HEK293 (cell line): ENCODE data around the gene COQ3.
A peak's percentile ranks its signal among the peaks of the same experiment; 100 is the strongest.

ENCODE experiments used
- CTCF ChIA-PET: fragments of 350-600 bp; formaldehyde crosslinking; extraction: SDS; loops from one replicate; lab custom pipeline; 2021; ENCODE audit warnings: antibody characterized with exemption; lab: Yijun Ruan, JAX
- POLR2A ChIA-PET: fragments of 300-600 bp; formaldehyde crosslinking; extraction: SDS; loops from one replicate; lab custom pipeline; 2020; ENCODE audit warnings: antibody characterized with exemption, inconsistent platforms; lab: Yijun Ruan, JAX
- H3K27ac ChIP-seq: fragments of 200-500 bp; sonication (Bioruptor generic); 2 replicates; pipeline ENCODE4 v1.5.1; 2014; ENCODE audit warnings: low read depth, low read length, control low read depth, inconsistent platforms; ENCODE audit errors: extremely low read depth
- H3K36me3 ChIP-seq, 2 experiments: fragments of 200-500 bp in 1 of 2; sonication (Bioruptor generic) in 1 of 2; 1 replicate in 1 of 2; 2 replicates in 1 of 2; pipeline ENCODE4 v1.5.1; 2014 to 2017; ENCODE audit warnings: inconsistent platforms in 2 of 2, low read length in 2 of 2; ENCODE audit not compliant: control insufficient read depth in 2 of 2, insufficient read depth in 1 of 2
- H3K4me1 ChIP-seq: fragments of 200-500 bp; sonication (Bioruptor generic); 2 replicates; pipeline ENCODE4 v1.5.1; 2014; ENCODE audit warnings: mild to moderate bottlenecking, low read length, inconsistent platforms; ENCODE audit not compliant: control insufficient read depth, insufficient read depth
- H3K4me3 ChIP-seq: 2 replicates; pipeline ENCODE4 v1.5.1; 2011; ENCODE audit warnings: low read depth, mild to moderate bottlenecking, control low read depth, low read length, moderate library complexity
- H3K9me3 ChIP-seq: fragments of 200-500 bp; sonication (Bioruptor generic); 2 replicates; pipeline ENCODE4 v1.5.1; 2014; ENCODE audit warnings: low read depth, low read length, inconsistent platforms; ENCODE audit not compliant: control insufficient read depth, insufficient read depth
- BCL11A ChIP-seq: fragments of 450-650 bp; formaldehyde crosslinking; IDR thresholded peaks from 2 replicates; pipeline ENCODE4 v1.5.1; 2016; ENCODE audit warnings: low read depth, missing biosample characterization, missing genetic modification characterization
- FEZF1 ChIP-seq: fragments of 450-650 bp; formaldehyde crosslinking; IDR thresholded peaks from 2 replicates; pipeline ENCODE4 v1.5.1; 2016; ENCODE audit warnings: missing biosample characterization, missing genetic modification characterization
- PRDM1 ChIP-seq: fragments of 450-650 bp; formaldehyde crosslinking; IDR thresholded peaks from 2 replicates; pipeline ENCODE4; 2016; ENCODE audit warnings: missing biosample characterization, missing genetic modification characterization
- TCF7L2 ChIP-seq: IDR thresholded peaks from 2 replicates; pipeline ENCODE4 v1.6.1; 2011; ENCODE audit warnings: low read depth, mild to moderate bottlenecking, inconsistent platforms, low read length, moderate library complexity, borderline replicate concordance
- ZNF112 ChIP-seq: fragments of 450-650 bp; formaldehyde crosslinking; IDR thresholded peaks from 2 replicates; pipeline ENCODE4 v1.5.0; 2017; ENCODE audit warnings: missing biosample characterization, missing genetic modification characterization
- ZNF114 ChIP-seq: fragments of 450-650 bp; formaldehyde crosslinking; IDR thresholded peaks from 2 replicates; pipeline ENCODE4 v1.5.0; 2017; ENCODE audit warnings: missing biosample characterization, missing genetic modification characterization
- ZNF2 ChIP-seq: fragments of 450-650 bp; formaldehyde crosslinking; IDR thresholded peaks from 2 replicates; pipeline ENCODE4 v1.5.1; 2016; ENCODE audit warnings: missing biosample characterization, missing genetic modification characterization
- ZNF248 ChIP-seq: fragments of 450-650 bp; formaldehyde crosslinking; IDR thresholded peaks from 2 replicates; pipeline ENCODE4 v1.5.1; 2017; ENCODE audit warnings: missing biosample characterization, missing genetic modification characterization
- ZNF311 ChIP-seq: fragments of 450-650 bp; formaldehyde crosslinking; IDR thresholded peaks from 2 replicates; pipeline ENCODE4 v1.5.1; 2017; ENCODE audit warnings: missing biosample characterization, missing genetic modification characterization, borderline replicate concordance
- ZNF341 ChIP-seq: fragments of 450-650 bp; formaldehyde crosslinking; IDR thresholded peaks from 2 replicates; pipeline ENCODE4; 2016; ENCODE audit warnings: low read depth, missing biosample characterization, missing genetic modification characterization
- ZNF394 ChIP-seq: fragments of 450-650 bp; formaldehyde crosslinking; IDR thresholded peaks from 2 replicates; pipeline ENCODE4 v1.5.1; 2016; ENCODE audit warnings: missing biosample characterization, missing genetic modification characterization, mild to moderate bottlenecking, moderate library complexity, borderline replicate concordance
- ZNF529 ChIP-seq: fragments of 450-650 bp; formaldehyde crosslinking; IDR thresholded peaks from 2 replicates; pipeline ENCODE4 v1.5.1; 2017; ENCODE audit warnings: missing genetic modification characterization, missing biosample characterization; ENCODE audit not compliant: insufficient replicate concordance
- ZNF548 ChIP-seq: fragments of 450-650 bp; formaldehyde crosslinking; IDR thresholded peaks from 2 replicates; pipeline ENCODE4 v1.5.1; 2016; ENCODE audit warnings: missing biosample characterization, missing genetic modification characterization
- ZSCAN16 ChIP-seq: fragments of 450-650 bp; formaldehyde crosslinking; IDR thresholded peaks from 2 replicates; pipeline ENCODE4 v1.5.1; 2016; ENCODE audit warnings: missing biosample characterization, missing genetic modification characterization
- TF ChIP-seq, protein P1 (sequence below): fragments of 450-650 bp; formaldehyde crosslinking; IDR thresholded peaks from 2 replicates; pipeline ENCODE4 v1.5.1; 2016; ENCODE audit warnings: missing biosample characterization, missing genetic modification characterization
- TF ChIP-seq, protein P2 (sequence below): fragments of 450-650 bp; formaldehyde crosslinking; IDR thresholded peaks from 2 replicates; pipeline ENCODE4 v1.5.1; 2016; ENCODE audit warnings: missing biosample characterization, missing genetic modification characterization
- TF ChIP-seq, protein P3 (sequence below): fragments of 450-650 bp; formaldehyde crosslinking; IDR thresholded peaks from 2 replicates; pipeline ENCODE4 v1.5.1; 2017; ENCODE audit warnings: missing biosample characterization, missing genetic modification characterization
- TF ChIP-seq, protein P4 (sequence below): fragments of 450-650 bp; formaldehyde crosslinking; IDR thresholded peaks from 2 replicates; pipeline ENCODE4 v1.5.1; 2017; ENCODE audit warnings: missing biosample characterization, missing genetic modification characterization

COQ3 gene

DNA sequence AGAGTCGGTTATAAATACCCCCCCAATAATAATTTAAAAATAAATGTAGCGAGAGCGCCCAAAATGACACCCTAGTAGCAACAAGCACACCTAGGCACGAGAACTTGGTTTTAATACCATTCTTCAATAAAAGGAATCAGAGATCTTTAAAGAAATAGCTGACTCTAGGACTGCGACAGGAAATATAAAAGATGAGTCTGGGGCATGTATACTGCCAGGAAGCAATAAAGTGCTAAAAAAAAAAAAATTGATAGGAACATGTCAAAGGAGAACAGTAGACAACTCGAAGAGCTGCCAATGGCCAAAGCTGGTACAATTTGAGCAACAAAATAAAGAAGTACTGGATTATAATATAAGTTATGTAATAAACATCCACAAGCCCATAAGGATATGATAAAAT, 28.9 kb upstream of the COQ3 start:
- Histone ChIP-seq H3K36me3 (peaks cover 0 to 26% of the 10 kb centered on the region in 2 experiments; a peak in 2 of 3 replicates), H3K4me3 (no peak overlapping the region), H3K27ac (no peak overlapping the region), H3K9me3 (no peaks in the 10 kb centered on the region), H3K4me1 (peaks cover 4% of the 10 kb centered on the region; the same call in 1 of the 2 replicates)
- CTCF ChIA-PET = interaction anchor here (0.6 to 1.4 kb wide), 3 partner anchors 13 to 93 kb away, joined by 3 to 5 read pairs (median 4); no protein-coding TSS in a partner anchor
- POLR2A ChIA-PET = interaction anchor here (1.6 to 2.6 kb wide), 3 partner anchors 29 to 146 kb away, joined by 4 to 7 read pairs (median 4); partner anchors contain the start of genes CCNC and FAXC
- TF ChIP-seq TCF7L2 = no peak
- no peak for TF ChIP-seq ZSCAN16 (tag by site-specific recombination)
- no peak for TF ChIP-seq ZNF341 (tag by site-specific recombination)
- no peak for TF ChIP-seq ZNF2 (tag by site-specific recombination)
- no peak for TF ChIP-seq PRDM1 (tag by site-specific recombination)
- no peak for TF ChIP-seq ZNF112
- TF ChIP-seq, protein P1, sequence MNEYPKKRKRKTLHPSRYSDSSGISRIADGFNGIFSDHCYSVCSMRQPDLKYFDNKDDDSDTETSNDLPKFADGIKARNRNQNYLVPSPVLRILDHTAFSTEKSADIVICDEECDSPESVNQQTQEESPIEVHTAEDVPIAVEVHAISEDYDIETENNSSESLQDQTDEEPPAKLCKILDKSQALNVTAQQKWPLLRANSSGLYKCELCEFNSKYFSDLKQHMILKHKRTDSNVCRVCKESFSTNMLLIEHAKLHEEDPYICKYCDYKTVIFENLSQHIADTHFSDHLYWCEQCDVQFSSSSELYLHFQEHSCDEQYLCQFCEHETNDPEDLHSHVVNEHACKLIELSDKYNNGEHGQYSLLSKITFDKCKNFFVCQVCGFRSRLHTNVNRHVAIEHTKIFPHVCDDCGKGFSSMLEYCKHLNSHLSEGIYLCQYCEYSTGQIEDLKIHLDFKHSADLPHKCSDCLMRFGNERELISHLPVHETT = no peak
- no peak for TF ChIP-seq BCL11A
- TF ChIP-seq ZNF311 (tag by site-specific recombination) = no peak
- no peak for TF ChIP-seq FEZF1 (tag by site-specific recombination)
- TF ChIP-seq, protein P2, sequence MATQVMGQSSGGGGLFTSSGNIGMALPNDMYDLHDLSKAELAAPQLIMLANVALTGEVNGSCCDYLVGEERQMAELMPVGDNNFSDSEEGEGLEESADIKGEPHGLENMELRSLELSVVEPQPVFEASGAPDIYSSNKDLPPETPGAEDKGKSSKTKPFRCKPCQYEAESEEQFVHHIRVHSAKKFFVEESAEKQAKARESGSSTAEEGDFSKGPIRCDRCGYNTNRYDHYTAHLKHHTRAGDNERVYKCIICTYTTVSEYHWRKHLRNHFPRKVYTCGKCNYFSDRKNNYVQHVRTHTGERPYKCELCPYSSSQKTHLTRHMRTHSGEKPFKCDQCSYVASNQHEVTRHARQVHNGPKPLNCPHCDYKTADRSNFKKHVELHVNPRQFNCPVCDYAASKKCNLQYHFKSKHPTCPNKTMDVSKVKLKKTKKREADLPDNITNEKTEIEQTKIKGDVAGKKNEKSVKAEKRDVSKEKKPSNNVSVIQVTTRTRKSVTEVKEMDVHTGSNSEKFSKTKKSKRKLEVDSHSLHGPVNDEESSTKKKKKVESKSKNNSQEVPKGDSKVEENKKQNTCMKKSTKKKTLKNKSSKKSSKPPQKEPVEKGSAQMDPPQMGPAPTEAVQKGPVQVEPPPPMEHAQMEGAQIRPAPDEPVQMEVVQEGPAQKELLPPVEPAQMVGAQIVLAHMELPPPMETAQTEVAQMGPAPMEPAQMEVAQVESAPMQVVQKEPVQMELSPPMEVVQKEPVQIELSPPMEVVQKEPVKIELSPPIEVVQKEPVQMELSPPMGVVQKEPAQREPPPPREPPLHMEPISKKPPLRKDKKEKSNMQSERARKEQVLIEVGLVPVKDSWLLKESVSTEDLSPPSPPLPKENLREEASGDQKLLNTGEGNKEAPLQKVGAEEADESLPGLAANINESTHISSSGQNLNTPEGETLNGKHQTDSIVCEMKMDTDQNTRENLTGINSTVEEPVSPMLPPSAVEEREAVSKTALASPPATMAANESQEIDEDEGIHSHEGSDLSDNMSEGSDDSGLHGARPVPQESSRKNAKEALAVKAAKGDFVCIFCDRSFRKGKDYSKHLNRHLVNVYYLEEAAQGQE (tag by site-specific recombination) = no peak
- TF ChIP-seq ZNF394 (tag by site-specific recombination) = no peak
- TF ChIP-seq, protein P3, sequence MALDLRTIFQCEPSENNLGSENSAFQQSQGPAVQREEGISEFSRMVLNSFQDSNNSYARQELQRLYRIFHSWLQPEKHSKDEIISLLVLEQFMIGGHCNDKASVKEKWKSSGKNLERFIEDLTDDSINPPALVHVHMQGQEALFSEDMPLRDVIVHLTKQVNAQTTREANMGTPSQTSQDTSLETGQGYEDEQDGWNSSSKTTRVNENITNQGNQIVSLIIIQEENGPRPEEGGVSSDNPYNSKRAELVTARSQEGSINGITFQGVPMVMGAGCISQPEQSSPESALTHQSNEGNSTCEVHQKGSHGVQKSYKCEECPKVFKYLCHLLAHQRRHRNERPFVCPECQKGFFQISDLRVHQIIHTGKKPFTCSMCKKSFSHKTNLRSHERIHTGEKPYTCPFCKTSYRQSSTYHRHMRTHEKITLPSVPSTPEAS = no peak

DNA sequence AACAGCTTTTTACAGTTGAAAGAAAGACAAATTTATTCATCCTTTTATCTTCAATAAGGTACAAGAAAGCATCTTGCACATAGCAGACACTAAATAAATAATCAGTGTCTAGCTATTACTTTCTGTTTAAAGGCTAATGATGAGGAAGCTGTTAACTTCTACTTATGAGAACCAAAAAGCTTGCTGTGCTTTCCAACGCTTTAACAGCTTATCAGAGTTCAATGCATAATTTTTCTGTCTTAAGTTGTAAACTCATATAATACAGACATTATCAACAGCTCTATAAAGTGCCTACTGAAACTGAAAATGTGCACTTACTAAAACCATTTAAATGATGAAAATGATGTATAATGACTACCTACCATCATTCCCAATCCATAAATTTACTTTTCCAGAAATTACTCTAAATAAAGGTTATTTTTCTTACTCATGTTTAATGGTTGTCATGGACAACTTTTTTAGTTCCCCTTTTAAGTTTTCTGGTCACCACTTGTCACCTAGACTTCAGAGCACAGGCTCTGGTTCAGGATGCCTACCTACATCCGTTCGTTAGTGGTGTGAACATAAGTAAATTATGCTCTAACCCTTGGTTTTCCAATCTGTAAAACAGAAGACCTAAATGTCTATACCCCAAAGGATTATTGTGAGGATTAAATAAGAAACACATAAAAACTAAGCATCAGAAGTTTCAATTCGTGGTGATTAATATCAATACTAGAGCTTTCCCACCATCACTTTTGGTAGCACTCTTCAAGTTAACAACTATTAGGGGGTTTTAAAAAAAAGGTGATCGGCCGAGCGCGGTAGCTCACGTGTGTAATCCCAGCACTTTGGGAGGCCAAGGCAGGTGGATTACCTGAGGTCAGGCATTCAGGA, 23.1 kb upstream of the COQ3 start:
- CTCF ChIA-PET = interaction anchor here (0.6 to 1.1 kb wide), 3 partner anchors 16 to 86 kb away, joined by 3 to 4 read pairs (median 4); no protein-coding TSS in a partner anchor
- no peak for TF ChIP-seq ZSCAN16 (tag by site-specific recombination)
- TF ChIP-seq ZNF529 (tag by site-specific recombination) = no peak
- TF ChIP-seq ZNF114 (tag by site-specific recombination) = no peak
- TF ChIP-seq, protein P3 = no peak
- TF ChIP-seq, protein P4, sequence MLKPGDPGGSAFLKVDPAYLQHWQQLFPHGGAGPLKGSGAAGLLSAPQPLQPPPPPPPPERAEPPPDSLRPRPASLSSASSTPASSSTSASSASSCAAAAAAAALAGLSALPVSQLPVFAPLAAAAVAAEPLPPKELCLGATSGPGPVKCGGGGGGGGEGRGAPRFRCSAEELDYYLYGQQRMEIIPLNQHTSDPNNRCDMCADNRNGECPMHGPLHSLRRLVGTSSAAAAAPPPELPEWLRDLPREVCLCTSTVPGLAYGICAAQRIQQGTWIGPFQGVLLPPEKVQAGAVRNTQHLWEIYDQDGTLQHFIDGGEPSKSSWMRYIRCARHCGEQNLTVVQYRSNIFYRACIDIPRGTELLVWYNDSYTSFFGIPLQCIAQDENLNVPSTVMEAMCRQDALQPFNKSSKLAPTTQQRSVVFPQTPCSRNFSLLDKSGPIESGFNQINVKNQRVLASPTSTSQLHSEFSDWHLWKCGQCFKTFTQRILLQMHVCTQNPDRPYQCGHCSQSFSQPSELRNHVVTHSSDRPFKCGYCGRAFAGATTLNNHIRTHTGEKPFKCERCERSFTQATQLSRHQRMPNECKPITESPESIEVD (tag by site-specific recombination) = peak; percentile 65
- TF ChIP-seq ZNF248 (tag by site-specific recombination) = no peak
- no peak for TF ChIP-seq ZNF548 (tag by site-specific recombination)

More for the DNA sequence above, 23.1 kb upstream of the COQ3 start:
- POLR2A ChIA-PET = interaction anchor here (0.7 to 0.9 kb wide), 2 partner anchors 12 to 23 kb away, joined by 4 to 9 read pairs; partner anchors contain the start of gene COQ3
- peaks cover 4% of the 10 kb centered on the region; the same call in 1 of the 2 replicates for H3K4me1 ChIP-seq
- no peak overlapping the region for H3K4me3 ChIP-seq
- no peak overlapping the region for H3K27ac ChIP-seq
- no peaks in the 10 kb centered on the region for H3K9me3 ChIP-seq
- H3K36me3 ChIP-seq = peaks cover 5 to 43% of the 10 kb centered on the region in 2 experiments; a peak in 2 of 3 replicates
